K562 (cell line): Measurements from ENCODE around the gene GCNT4.

Experiments
- CREB1 ChIP-seq, 2 experiments: sonication (generic) in 1 of 2; formaldehyde crosslinking in 1 of 2; IDR thresholded peaks; 2 replicates each; pipeline versions ENCODE4 v1.6.1 to v1.8.0; 2012 to 2022; ENCODE audit warnings: inconsistent platforms in 1 of 2, mild to moderate bottlenecking in 1 of 2, missing genetic modification reagents in 1 of 2, moderate library complexity in 1 of 2
- EP300 ChIP-seq: IDR thresholded peaks from 2 replicates; pipeline ENCODE4 v1.6.1; 2012; ENCODE audit warnings: low read length, improper control_type of control experiment
- ZNF124 ChIP-seq: sonication (generic); formaldehyde crosslinking; IDR thresholded peaks from 2 replicates; pipeline ENCODE4 v1.8.1; 2022; ENCODE audit warnings: missing genetic modification reagents

DNA sequence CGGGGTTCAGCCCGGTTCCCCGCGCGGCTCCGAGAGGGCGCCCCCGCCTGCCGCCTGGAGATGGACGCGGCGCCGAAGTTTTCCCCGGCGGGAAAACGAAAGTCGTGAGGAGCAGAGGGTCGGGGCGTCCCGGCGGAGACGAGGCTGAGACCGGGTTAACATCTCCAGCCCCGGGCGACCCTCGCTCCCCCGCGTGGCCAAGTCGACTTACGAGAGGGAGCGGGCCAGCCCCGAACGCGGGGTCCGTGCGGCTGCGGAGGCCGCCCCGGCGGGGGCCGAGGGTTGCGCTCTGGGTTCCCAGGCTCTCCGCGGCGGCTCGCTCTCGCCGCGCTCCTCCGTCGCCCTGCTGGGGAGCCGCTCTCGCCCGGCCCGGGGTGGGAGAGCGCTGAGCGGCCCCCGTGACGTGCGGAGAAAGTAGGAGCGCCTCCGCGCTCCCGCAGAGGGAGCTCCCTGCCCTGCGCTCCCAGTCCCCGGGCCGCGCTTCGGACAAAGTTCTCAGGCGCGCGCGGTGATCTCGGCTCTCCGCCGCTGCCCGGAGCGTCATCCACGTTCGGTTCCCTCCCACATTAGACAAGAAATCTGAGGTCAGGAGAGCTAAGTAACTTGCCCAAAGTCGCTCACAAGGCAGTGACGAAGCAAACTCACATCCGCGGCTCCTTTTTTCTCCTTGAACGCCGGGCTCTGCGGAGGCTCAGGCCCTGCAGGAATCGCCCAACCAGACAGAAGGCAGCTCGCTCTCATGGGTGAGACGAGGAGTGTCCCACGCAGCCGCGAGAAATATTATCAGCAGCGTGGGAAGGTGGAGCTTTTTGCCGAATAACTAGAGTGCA, 1.2 kb upstream of the GCNT4 start:
- TF ChIP-seq CREB1 (IDR thresholded peaks at IDR 0.05) (no peak), CREB1 (CRISPR knock-in tag; IDR thresholded peaks at IDR 0.05) (no peak), EP300 (no peak), ZNF124 (CRISPR knock-in tag) (no peak)
